SJCRH30 (cell line): ENCODE results near the gene PDCD5. TPM values are rescaled to one million over a fixed set of nuclear protein-coding genes. Genes with fewer than 3 reads are reported as not detected.
A peak's percentile ranks its signal among the peaks of the same experiment; 100 is the strongest.

Source experiments
- DNase-seq, 2 experiments: peaks; one replicate each; pipeline ENCODE4 v3.0.0-alpha.2; 2015 to 2020
- H3K27ac ChIP-seq: fragments of 250-450 bp; sonication (Bioruptor Pico); 2 replicates; pipeline ENCODE4 v1.5.1; 2020; ENCODE audit warnings: mild to moderate bottlenecking, moderate library complexity
- H3K27me3 ChIP-seq: fragments of 250-450 bp; sonication (Bioruptor Pico); 2 replicates; pipeline ENCODE4 v1.5.1; 2020; ENCODE audit warnings: mild to moderate bottlenecking, moderate library complexity
- H3K36me3 ChIP-seq: fragments of 250-450 bp; sonication (Bioruptor Pico); 2 replicates; pipeline ENCODE4 v1.5.1; 2020; ENCODE audit warnings: mild to moderate bottlenecking, moderate library complexity
- H3K4me1 ChIP-seq: fragments of 250-450 bp; sonication (Bioruptor Pico); 2 replicates; pipeline ENCODE4 v1.5.1; 2020; ENCODE audit warnings: mild to moderate bottlenecking, moderate library complexity
- H3K4me3 ChIP-seq: fragments of 250-450 bp; sonication (Bioruptor Pico); 2 replicates; pipeline ENCODE4 v1.5.1; 2020; ENCODE audit warnings: mild to moderate bottlenecking, moderate library complexity
- H3K9me3 ChIP-seq: fragments of 250-450 bp; sonication (Bioruptor Pico); replicated peaks from 2 replicates; pipeline ENCODE4 v1.5.1; 2020; ENCODE audit warnings: mild to moderate bottlenecking, moderate library complexity
- total RNA-seq: library from RNA; depleted of rRNA; stranded (reverse); fragments of >200 nt; shearing (Covaris generic); gene quantifications from 2 replicates; pipeline ENCODE4 v1.2.3, GENCODE V29; 2014

The PDCD5 gene
- total RNA-seq, 1 experiment from 2014 or later, result 247 TPM

DNA sequence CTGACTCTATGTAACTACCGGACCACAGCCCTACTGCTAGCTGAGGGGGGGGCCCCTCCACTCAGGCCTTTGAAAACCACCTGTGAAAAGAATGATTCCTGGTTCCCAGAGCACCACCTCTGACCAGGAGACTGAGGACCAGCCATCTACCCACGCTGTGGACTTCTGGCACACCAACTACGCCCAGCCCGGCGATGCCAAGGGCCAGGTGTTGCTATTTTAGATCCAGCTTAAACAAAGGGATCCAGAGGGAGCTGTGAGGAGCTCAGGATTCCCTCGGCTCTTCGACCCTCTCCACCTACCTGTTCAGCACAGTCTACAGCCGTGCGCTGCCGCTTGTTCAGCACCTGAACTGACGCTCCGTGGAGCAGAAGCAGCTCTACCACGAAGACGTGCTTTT is 23.0 kb downstream of the PDCD5 start:
- DNase-seq, result no peak
- no peaks in the 10 kb centered on the region for H3K9me3 ChIP-seq
- H3K4me1 ChIP-seq, result no peaks in the 10 kb centered on the region

DNA sequence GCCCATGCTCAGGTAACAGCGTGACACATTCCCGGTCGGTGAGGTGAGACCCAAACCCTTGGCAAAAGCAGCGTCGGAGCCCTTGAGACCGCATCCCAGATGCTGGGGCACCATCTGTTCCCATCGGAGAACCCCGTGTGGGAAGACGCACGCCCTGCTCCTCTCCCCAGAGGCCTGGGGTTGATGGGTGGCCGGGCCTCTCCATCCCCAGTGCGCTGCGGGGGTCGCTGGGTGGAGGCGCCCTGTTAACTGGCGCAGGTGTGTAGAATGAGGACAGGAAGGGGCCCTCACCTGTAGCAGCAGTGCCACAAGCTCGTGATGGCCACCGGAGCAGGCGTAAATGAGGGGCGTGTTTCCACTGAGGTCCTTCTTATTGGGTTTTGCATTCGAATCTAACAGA is 24.6 kb downstream of the PDCD5 start:
- Histone ChIP-seq H3K4me1 (no peaks in the 10 kb centered on the region), H3K9me3 (no peaks in the 10 kb centered on the region), H3K27ac (no peak overlapping the region), H3K27me3 (no peaks in the 10 kb centered on the region), H3K36me3 (peaks cover 11% of the 10 kb centered on the region), H3K4me3 (no peak overlapping the region)
- DNase-seq, result no peak

More for the DNA sequence above, 23.0 kb downstream of the PDCD5 start:
- no peak overlapping the region for H3K4me3 ChIP-seq
- H3K36me3 ChIP-seq, result peaks cover 18% of the 10 kb centered on the region
- H3K27me3 ChIP-seq, result no peaks in the 10 kb centered on the region
- no peak overlapping the region for H3K27ac ChIP-seq

DNA sequence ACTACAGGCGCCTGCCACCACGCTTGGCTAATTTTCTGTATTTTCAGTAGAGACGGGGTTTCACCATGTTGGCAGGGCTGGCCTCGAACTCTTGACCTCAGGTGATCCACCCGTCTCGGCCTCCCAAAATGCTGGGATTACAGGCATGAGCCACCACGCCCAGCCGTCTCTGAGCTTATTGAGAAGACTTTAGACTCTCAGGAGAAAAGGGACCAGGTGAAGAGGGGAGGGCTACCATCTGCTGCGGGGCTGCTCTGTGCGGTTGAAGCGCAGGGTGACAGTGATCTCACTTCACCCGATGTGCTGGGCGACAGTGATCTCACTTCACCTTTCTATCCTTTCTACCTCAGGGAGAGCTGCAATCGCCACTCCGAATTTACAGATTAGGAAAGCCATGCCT is 25.3 kb downstream of the PDCD5 start:
- Histone ChIP-seq H3K9me3 (no peaks in the 10 kb centered on the region), H3K4me1 (no peaks in the 10 kb centered on the region), H3K27ac (no peak overlapping the region), H3K36me3 (peaks cover 15% of the 10 kb centered on the region), H3K4me3 (no peak overlapping the region), H3K27me3 (no peaks in the 10 kb centered on the region)
- no peak for DNase-seq

DNA sequence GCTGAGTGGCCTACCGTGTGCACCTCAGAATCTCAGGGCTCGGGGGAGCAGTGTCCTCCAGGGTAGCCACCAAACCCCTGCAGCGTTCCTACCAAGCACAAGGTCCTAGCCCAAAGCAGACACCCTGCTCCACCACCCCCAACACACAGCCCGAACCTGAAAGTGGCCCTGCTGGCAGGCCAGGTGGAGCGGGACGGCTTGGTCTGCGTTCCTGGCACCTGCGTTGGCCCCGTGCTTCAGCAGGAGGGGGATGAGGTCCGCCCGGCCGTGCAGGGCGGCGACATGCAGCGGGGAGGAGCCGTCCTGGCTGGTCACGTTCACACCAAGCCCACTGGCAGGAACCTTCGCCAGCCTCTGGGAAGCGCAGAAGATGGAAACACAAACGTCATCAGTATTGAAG is 26.5 kb downstream of the PDCD5 start:
- H3K9me3 ChIP-seq, result no peaks in the 10 kb centered on the region
- peaks cover 15% of the 10 kb centered on the region for H3K36me3 ChIP-seq
- no peak overlapping the region for H3K27ac ChIP-seq
- no peaks in the 10 kb centered on the region for H3K4me1 ChIP-seq
- DNase-seq, result no peak
- no peaks in the 10 kb centered on the region for H3K27me3 ChIP-seq
- no peak overlapping the region for H3K4me3 ChIP-seq

DNA sequence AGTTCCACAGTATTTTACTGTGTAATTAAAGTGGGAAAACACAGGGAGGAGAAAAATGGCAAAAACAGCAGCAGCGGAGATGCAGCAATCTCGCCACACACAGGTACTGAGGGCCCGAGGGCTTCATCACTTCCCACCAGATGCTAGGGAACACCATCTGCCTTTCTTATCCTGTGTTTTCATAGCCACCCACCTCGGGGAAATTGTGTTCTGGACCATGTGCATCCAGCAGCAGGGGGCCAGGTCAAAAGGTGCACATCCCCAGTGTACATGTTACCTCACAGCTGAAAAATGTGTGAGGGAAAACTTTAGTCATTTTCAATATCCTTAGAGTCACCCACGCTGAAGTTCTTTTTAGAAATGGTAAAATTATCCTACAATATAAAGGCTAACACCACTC is 30.2 kb downstream of the PDCD5 start:
- no peaks in the 10 kb centered on the region for H3K27me3 ChIP-seq
- no peak for DNase-seq
- no peak overlapping the region for H3K27ac ChIP-seq
- H3K4me3 ChIP-seq, result no peak overlapping the region
- H3K36me3 ChIP-seq, result peaks cover 14% of the 10 kb centered on the region
- H3K4me1 ChIP-seq, result no peaks in the 10 kb centered on the region
- H3K9me3 ChIP-seq, result no peaks in the 10 kb centered on the region

DNA sequence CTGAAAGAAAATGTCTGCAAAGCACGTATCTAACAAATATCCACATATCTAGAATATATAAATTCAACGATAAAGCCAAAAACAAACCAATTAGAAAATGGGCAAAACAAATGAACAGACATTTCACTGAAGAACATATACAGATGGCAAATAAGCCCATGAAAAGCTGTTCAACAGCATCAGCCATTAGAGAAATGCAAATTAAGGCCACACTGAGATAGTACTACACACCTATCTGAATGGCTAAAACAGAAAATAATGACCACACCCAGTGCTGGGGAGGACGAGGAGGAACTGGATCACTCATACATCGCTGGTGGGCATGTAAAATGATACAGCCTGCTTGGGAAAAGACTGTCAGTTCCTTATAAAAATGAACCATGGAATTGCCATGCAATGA is 32.0 kb downstream of the PDCD5 start:
- H3K4me3 ChIP-seq, result no peak overlapping the region
- no peaks in the 10 kb centered on the region for H3K4me1 ChIP-seq
- no peak for DNase-seq
- H3K36me3 ChIP-seq, result peaks cover 14% of the 10 kb centered on the region
- no peaks in the 10 kb centered on the region for H3K9me3 ChIP-seq
- H3K27me3 ChIP-seq, result no peaks in the 10 kb centered on the region
- H3K27ac ChIP-seq, result no peak overlapping the region

DNA sequence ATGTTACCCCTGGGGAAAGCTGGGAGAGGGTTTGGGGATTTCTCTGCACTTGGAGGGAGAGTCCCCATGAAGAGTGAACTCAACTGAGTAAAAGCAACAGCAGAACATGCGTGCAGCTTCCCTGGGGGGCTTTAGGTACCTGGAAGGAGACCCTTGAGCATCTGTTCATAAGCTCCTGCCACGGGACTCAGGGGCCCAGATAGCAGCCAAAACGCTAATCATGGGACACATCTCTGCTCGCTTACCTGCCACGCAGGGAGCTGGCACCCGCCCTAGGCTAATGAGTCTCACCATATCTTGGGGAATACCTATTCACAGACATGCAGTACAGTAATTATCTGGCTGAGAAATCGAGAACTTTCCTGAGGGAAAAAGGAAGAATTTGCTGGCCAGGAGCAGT is 33.9 kb downstream of the PDCD5 start:
- no peaks in the 10 kb centered on the region for H3K9me3 ChIP-seq
- H3K4me3 ChIP-seq, result no peak overlapping the region
- H3K27me3 ChIP-seq, result no peaks in the 10 kb centered on the region
- H3K27ac ChIP-seq, result no peak overlapping the region
- peaks cover 16% of the 10 kb centered on the region for H3K36me3 ChIP-seq
- no peak for DNase-seq
- H3K4me1 ChIP-seq, result no peaks in the 10 kb centered on the region

DNA sequence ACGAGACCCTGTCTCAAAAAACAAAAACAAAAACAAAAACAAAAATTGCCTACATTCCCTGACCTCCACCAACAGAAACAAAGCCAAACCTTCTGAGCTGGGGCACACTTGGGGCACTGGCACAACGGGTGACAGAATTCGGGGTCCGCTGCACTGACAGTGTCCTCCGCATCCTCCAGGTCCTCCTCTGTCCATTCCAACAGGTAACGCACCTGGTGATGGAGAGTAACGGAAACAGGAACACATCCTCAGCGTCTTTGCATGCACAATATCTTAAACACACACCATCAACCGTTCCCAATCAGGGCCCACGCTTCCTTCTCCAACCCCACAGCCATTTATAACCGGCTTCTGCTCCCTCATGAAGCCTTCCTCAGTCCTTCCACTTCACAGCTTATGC is 34.6 kb downstream of the PDCD5 start:
- H3K4me1 ChIP-seq, result no peaks in the 10 kb centered on the region
- H3K27ac ChIP-seq, result no peak overlapping the region
- no peaks in the 10 kb centered on the region for H3K27me3 ChIP-seq
- DNase-seq, result no peak
- peaks cover 16% of the 10 kb centered on the region for H3K36me3 ChIP-seq
- H3K9me3 ChIP-seq, result no peaks in the 10 kb centered on the region
- no peak overlapping the region for H3K4me3 ChIP-seq

DNA sequence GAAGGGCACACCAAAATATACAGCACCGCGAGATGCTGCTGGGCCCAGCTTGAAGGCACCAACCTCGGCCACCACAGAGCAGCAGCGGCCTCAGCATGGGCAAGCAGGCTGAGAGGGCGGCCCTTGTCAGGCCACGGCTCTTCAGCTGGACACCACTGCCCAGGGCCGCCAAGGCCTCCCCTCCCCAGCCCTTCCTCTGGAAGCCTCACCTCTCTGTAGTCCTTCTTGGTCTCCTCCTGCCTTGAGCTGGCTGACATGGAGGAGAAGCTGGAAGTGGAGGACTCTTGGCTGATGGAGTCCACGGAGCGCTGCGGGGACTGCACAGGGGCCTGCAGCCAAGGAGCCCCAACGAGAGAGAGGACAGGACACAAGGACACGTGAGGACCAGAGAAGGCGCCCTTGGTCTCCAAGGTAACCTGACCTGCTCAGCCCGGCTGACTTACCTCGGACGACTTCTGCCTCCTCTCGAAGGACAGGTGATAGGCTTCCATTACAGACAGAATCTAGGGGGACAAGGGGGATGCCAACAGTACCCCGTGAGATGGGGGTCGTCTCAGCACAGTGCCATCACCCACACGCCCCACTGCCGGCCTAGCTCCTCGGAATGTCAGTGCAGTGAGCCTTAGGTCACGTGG is 38.2 kb downstream of the PDCD5 start:
- peaks cover 5% of the 10 kb centered on the region for H3K36me3 ChIP-seq

DNA sequence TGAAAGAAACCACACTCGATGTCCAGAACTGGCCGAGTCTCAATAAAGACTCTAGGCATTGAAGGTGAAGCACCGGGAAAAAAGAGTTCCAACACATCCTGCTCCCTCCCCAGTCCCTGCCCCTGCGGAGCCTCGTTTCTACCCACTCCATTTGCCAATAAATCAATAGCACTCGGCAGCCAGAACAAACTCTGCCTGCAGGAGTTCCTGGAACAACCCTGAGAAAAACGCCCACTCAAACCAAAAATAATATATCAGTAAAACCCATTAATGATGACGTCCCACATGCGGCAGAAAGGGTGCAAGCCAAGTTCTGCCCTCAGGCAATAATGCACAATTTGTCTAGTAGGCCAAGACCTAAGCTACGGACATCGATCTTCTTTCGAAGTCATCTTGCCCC is 41.0 kb downstream of the PDCD5 start:
- H3K36me3 ChIP-seq, result peaks cover 5% of the 10 kb centered on the region
- DNase-seq, result no peak
- H3K27ac ChIP-seq, result no peak overlapping the region
- H3K9me3 ChIP-seq, result no peaks in the 10 kb centered on the region
- no peaks in the 10 kb centered on the region for H3K27me3 ChIP-seq
- no peak overlapping the region for H3K4me3 ChIP-seq
- no peaks in the 10 kb centered on the region for H3K4me1 ChIP-seq

More for the DNA sequence above, 38.2 kb downstream of the PDCD5 start:
- H3K9me3 ChIP-seq, result no peaks in the 10 kb centered on the region
- no peak for DNase-seq
- H3K27ac ChIP-seq, result no peak overlapping the region
- no peak overlapping the region for H3K4me3 ChIP-seq
- H3K27me3 ChIP-seq, result no peaks in the 10 kb centered on the region
- H3K4me1 ChIP-seq, result no peaks in the 10 kb centered on the region

DNA sequence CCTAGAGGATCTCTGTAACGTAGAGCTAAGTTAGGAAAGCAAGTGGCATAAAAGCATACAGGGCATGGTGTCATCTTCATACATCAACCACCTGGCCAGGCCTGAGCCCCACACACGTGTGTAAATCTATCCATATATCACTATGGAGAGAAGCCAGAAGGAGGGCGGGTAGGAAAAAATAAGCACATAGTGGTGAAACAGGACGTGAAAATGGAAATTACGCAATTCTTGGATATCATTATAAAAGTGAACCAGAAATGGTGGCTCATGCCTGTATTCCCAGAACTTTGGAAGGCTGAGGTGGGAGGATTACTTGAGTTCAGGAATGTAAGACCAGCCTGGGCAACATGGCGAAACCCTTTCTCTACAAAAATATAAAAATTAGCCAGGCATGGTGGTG is 43.4 kb downstream of the PDCD5 start:
- H3K36me3 ChIP-seq, result no peaks in the 10 kb centered on the region; the same call in 1 of the 2 replicates
- no peak for DNase-seq
- peaks cover 9% of the 10 kb centered on the region for H3K4me1 ChIP-seq
- no peaks in the 10 kb centered on the region for H3K27me3 ChIP-seq
- H3K4me3 ChIP-seq, result no peak overlapping the region
- no peaks in the 10 kb centered on the region for H3K9me3 ChIP-seq
- H3K27ac ChIP-seq, result no peak overlapping the region

DNA sequence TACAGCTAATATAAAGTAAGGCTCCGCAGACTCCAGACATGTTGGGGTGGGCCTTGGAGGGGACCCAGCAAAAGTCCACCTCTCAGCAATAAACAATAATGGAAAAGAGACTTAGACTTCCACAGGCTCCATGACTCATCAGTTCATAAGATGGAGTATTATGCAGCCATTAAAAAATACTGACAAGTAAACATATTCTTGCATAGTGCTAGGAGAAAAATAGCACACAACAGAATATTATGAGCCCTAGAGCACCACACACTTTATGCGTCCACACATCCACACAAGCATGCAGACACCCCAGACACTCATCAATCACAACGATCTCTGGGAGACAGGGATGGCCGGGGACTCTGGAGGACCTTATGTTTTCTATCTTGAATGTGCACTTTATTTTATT is 46.0 kb downstream of the PDCD5 start:
- Histone ChIP-seq H3K36me3 (no peaks in the 10 kb centered on the region; the same call in 1 of the 2 replicates), H3K4me1 (peaks cover 9% of the 10 kb centered on the region), H3K9me3 (no peaks in the 10 kb centered on the region), H3K27ac (0 out of 2 replicates have a peak overlapping the region, but pooled peaks have one; percentile 13), H3K27me3 (no peaks in the 10 kb centered on the region), H3K4me3 (no peak overlapping the region)
- DNase-seq, result no peak

DNA sequence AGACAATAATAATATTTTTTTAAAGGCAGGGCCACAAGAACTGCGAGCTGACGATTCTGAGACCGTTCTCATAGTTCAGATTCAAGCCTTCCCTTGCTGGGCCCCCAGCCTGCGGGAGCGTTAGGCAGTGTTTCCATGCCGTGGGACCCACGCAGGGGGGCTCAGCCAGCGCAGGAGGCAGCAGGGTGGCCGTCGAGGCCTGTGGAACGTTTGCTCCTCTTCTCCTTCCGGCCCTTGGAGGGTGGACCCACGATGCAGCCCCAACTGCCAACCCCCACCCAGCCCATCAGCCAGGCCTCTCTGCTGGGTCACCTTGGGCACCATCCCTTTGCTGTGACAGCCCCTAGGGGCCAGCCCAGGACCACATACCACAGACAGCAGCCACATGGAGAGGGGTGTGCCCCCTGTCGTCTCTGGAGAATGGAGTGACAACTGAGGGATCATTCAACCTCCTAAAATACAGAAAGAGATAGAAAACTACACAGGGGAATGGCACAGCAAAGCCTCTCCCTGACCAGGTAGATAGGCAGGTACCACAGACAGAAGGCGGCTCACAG is 46.8 kb downstream of the PDCD5 start:
- no peaks in the 10 kb centered on the region for H3K36me3 ChIP-seq
- peaks cover 9% of the 10 kb centered on the region for H3K4me1 ChIP-seq
- H3K27me3 ChIP-seq, result no peaks in the 10 kb centered on the region
- no peak overlapping the region for H3K4me3 ChIP-seq
- DNase-seq, result peak; percentile 20 to 28
- no peaks in the 10 kb centered on the region for H3K9me3 ChIP-seq
- H3K27ac ChIP-seq, result peak overlapping the region; percentile 73

DNA sequence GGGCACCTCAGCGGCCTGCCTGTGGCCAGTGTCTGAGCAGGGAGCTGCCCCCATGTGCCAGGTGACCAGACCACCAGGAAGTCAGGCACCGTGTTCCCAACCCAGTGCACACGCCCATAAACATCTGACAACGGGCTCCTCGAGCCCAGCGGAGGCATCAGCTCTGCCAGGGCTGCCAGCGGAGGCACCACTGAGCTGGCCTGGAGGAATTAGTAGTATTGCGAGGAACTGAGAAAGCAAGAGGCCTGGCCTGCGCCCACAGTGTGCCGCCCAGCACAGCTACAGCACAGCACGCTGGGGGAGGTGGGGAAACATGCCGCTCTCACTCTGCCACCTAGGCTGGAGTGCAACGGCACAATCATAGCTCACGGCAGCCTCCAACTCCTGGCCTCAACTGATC is 49.3 kb downstream of the PDCD5 start:
- DNase-seq, result no peak
- H3K9me3 ChIP-seq, result no peaks in the 10 kb centered on the region
- H3K36me3 ChIP-seq, result no peaks in the 10 kb centered on the region
- no peak overlapping the region for H3K4me3 ChIP-seq
- no peak overlapping the region for H3K27ac ChIP-seq
- H3K27me3 ChIP-seq, result no peaks in the 10 kb centered on the region
- peaks cover 9% of the 10 kb centered on the region for H3K4me1 ChIP-seq

DNA sequence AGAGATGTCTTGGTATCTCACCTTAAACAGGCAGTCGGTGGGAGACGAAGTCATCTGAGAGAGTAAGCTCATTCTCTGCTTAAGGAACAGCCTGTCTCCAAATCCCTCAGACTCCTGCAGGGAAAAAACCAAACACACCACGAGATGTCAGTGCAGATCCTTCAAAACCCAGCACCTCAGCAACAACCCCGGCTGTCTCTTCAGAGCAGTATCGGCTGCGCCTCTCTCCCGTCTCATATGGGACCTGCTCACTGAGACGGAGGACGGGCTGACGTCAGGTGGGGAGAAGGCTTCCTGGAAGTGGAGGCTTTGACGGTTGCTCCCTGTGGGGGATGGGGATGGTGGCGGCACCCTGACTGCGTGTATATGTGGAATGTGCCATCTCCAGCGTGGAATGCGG is 50.4 kb downstream of the PDCD5 start:
- no peak for DNase-seq
- no peaks in the 10 kb centered on the region for H3K9me3 ChIP-seq
- H3K4me1 ChIP-seq, result peaks cover 9% of the 10 kb centered on the region
- no peaks in the 10 kb centered on the region for H3K27me3 ChIP-seq
- H3K36me3 ChIP-seq, result no peaks in the 10 kb centered on the region
- H3K4me3 ChIP-seq, result no peak overlapping the region
- H3K27ac ChIP-seq, result no peak overlapping the region
